ENCODE measurements around the gene DSCAML1.

The DSCAML1 gene

GRCh38 chr11:117552626-117553025 is 244.4 kb downstream of the DSCAML1 start:
- Histone ChIP-seq H2BK15ac (ENCODE audit: low read length) (no peak overlapping the region), H2AFZ (ENCODE audit: low read length) (no peak overlapping the region), H3K18ac (ENCODE audit: low read length) (no peak overlapping the region), H3K4me3 (ENCODE audit: low read length in 2 of 2) (no peak overlapping the region), H3K23ac (ENCODE audit: low read depth, low read length, poor library complexity) (no peak overlapping the region), H2AK5ac (ENCODE audit: low read depth, low read length) (no peak overlapping the region), H3K27ac (replicated peaks; ENCODE audit: low read length) (no peak overlapping the region), H2BK12ac (ENCODE audit: low read length) (no peak overlapping the region), H3K9ac (ENCODE audit: low read depth, low read length, poor library complexity) (no peak overlapping the region), H3K14ac (ENCODE audit: low read length) (no peak overlapping the region), H3K27me3 (ENCODE audit: control insufficient read depth in 3 of 3, insufficient read depth in 3 of 3, low read depth in 1 of 3, low read length in 3 of 3) (no peaks in the 10 kb centered on the region), H3K36me3 (replicated peaks in 1 of 2; ENCODE audit: control insufficient read depth in 2 of 2, insufficient read depth in 2 of 2, low read length in 2 of 2) (no peaks in the 10 kb centered on the region), H2BK5ac (ENCODE audit: low read length) (no peak overlapping the region), H3K4me1 (ENCODE audit: control insufficient read depth in 2 of 2, insufficient read depth in 1 of 2, low read depth in 1 of 2, low read length in 2 of 2) (peaks cover 4 to 10% of the 10 kb centered on the region in 2 donors), H4K8ac (ENCODE audit: low read depth, low read length) (no peak overlapping the region), H3K4ac (ENCODE audit: low read length) (no peak overlapping the region), H3K79me1 (ENCODE audit: low read depth, low read length) (no peaks in the 10 kb centered on the region), H3K9me3 (replicated peaks in 1 of 2; ENCODE audit: control insufficient read depth in 2 of 2, insufficient read depth in 1 of 2, low read depth in 1 of 2, low read length in 2 of 2) (no peaks in the 10 kb centered on the region), H3K4me2 (ENCODE audit: insufficient read depth, low read length, poor library complexity, severe bottlenecking) (no peak overlapping the region), H2BK120ac (ENCODE audit: low read depth, low read length) (no peak overlapping the region), H4K91ac (ENCODE audit: low read depth, low read length, poor library complexity) (no peak overlapping the region)
- WGBS, 2 donors (ENCODE audit: extremely low coverage in 2 of 2, insufficient read length in 2 of 2, insufficient replicate concordance in 1 of 2): no CpG with 5 or more reads among the region's 9 CpGs
- DNase-seq (ENCODE audit: low spot score): no peak

GRCh38 chr11:117551761-117552343 is 245.2 kb downstream of the DSCAML1 start:
- Histone ChIP-seq H3K36me3 (replicated peaks in 1 of 2; ENCODE audit: control insufficient read depth in 2 of 2, insufficient read depth in 2 of 2, low read length in 2 of 2) (no peaks in the 10 kb centered on the region), H4K8ac (ENCODE audit: low read depth, low read length) (no peak overlapping the region), H4K91ac (ENCODE audit: low read depth, low read length, poor library complexity) (no peak overlapping the region), H3K4me1 (ENCODE audit: control insufficient read depth in 2 of 2, insufficient read depth in 1 of 2, low read depth in 1 of 2, low read length in 2 of 2) (peaks cover 8 to 9% of the 10 kb centered on the region in 2 donors), H2BK5ac (ENCODE audit: low read length) (no peak overlapping the region), H3K4ac (ENCODE audit: low read length) (no peak overlapping the region), H3K23ac (ENCODE audit: low read depth, low read length, poor library complexity) (no peak overlapping the region), H3K14ac (ENCODE audit: low read length) (no peak overlapping the region), H3K18ac (ENCODE audit: low read length) (no peak overlapping the region), H3K27me3 (ENCODE audit: control insufficient read depth in 3 of 3, insufficient read depth in 3 of 3, low read depth in 1 of 3, low read length in 3 of 3) (no peaks in the 10 kb centered on the region), H3K9me3 (replicated peaks in 1 of 2; ENCODE audit: control insufficient read depth in 2 of 2, insufficient read depth in 1 of 2, low read depth in 1 of 2, low read length in 2 of 2) (no peaks in the 10 kb centered on the region), H3K4me2 (ENCODE audit: insufficient read depth, low read length, poor library complexity, severe bottlenecking) (no peak overlapping the region), H2AK5ac (ENCODE audit: low read depth, low read length) (no peak overlapping the region), H2BK15ac (ENCODE audit: low read length) (no peak overlapping the region), H2BK12ac (ENCODE audit: low read length) (no peak overlapping the region), H3K79me1 (ENCODE audit: low read depth, low read length) (no peaks in the 10 kb centered on the region), H3K27ac (replicated peaks; ENCODE audit: low read length) (no peak overlapping the region), H3K4me3 (ENCODE audit: low read length in 2 of 2) (no peak overlapping the region), H2BK120ac (ENCODE audit: low read depth, low read length) (no peak overlapping the region), H3K9ac (ENCODE audit: low read depth, low read length, poor library complexity) (no peak overlapping the region), H2AFZ (ENCODE audit: low read length) (no peak overlapping the region)
- no CpG with 5 or more reads among the region's 12 CpGs for WGBS, 2 donors (ENCODE audit: extremely low coverage in 2 of 2, insufficient read length in 2 of 2, insufficient replicate concordance in 1 of 2)
- no peak for DNase-seq (ENCODE audit: low spot score)

- H3K4me1 ChIP-seq (ENCODE audit: control insufficient read depth in 2 of 2, insufficient read depth in 1 of 2, low read depth in 1 of 2, low read length in 2 of 2): peaks cover 12 to 20% of the 10 kb centered on the region in 2 donors
- H3K4ac ChIP-seq (ENCODE audit: low read length): no peak overlapping the region
- H2AFZ ChIP-seq (ENCODE audit: low read length): no peak overlapping the region
- H3K27ac ChIP-seq (replicated peaks; ENCODE audit: low read length): no peak overlapping the region
- no peaks in the 10 kb centered on the region for H3K36me3 ChIP-seq (replicated peaks in 1 of 2; ENCODE audit: control insufficient read depth in 2 of 2, insufficient read depth in 2 of 2, low read length in 2 of 2)
- H4K91ac ChIP-seq (ENCODE audit: low read depth, low read length, poor library complexity): no peak overlapping the region
- no peaks in the 10 kb centered on the region for H3K79me1 ChIP-seq (ENCODE audit: low read depth, low read length)
- no peak overlapping the region for H3K18ac ChIP-seq (ENCODE audit: low read length)
- H2AK5ac ChIP-seq (ENCODE audit: low read depth, low read length): no peak overlapping the region
- H2BK12ac ChIP-seq (ENCODE audit: low read length): no peak overlapping the region
- no peak overlapping the region for H3K4me3 ChIP-seq (ENCODE audit: low read length in 2 of 2)
- no peak overlapping the region for H3K9ac ChIP-seq (ENCODE audit: low read depth, low read length, poor library complexity)
- no peak overlapping the region for H2BK5ac ChIP-seq (ENCODE audit: low read length)
- H3K9me3 ChIP-seq (replicated peaks in 1 of 2; ENCODE audit: control insufficient read depth in 2 of 2, insufficient read depth in 1 of 2, low read depth in 1 of 2, low read length in 2 of 2): no peaks in the 10 kb centered on the region
- no peaks in the 10 kb centered on the region for H3K27me3 ChIP-seq (ENCODE audit: control insufficient read depth in 3 of 3, insufficient read depth in 3 of 3, low read depth in 1 of 3, low read length in 3 of 3)
- H3K4me2 ChIP-seq (ENCODE audit: insufficient read depth, low read length, poor library complexity, severe bottlenecking): no peak overlapping the region
- no peak overlapping the region for H2BK120ac ChIP-seq (ENCODE audit: low read depth, low read length)
- no CpG with 5 or more reads among the region's 7 CpGs for WGBS, 2 donors (ENCODE audit: extremely low coverage in 2 of 2, insufficient read length in 2 of 2, insufficient replicate concordance in 1 of 2)
- no peak overlapping the region for H3K23ac ChIP-seq (ENCODE audit: low read depth, low read length, poor library complexity)
- H4K8ac ChIP-seq (ENCODE audit: low read depth, low read length): no peak overlapping the region
- no peak overlapping the region for H3K14ac ChIP-seq (ENCODE audit: low read length)
- no peak for DNase-seq (ENCODE audit: low spot score)
- H2BK15ac ChIP-seq (ENCODE audit: low read length): no peak overlapping the region
These were observed 246.6 kb downstream of the DSCAML1 start for GRCh38 chr11:117550466-117550865.

- H2BK12ac ChIP-seq (ENCODE audit: low read length): no peak overlapping the region
- no peak overlapping the region for H3K18ac ChIP-seq (ENCODE audit: low read length)
- no peaks in the 10 kb centered on the region for H3K27me3 ChIP-seq (ENCODE audit: control insufficient read depth in 3 of 3, insufficient read depth in 3 of 3, low read depth in 1 of 3, low read length in 3 of 3)
- H3K27ac ChIP-seq (replicated peaks; ENCODE audit: low read length): no peak overlapping the region
- H2BK15ac ChIP-seq (ENCODE audit: low read length): no peak overlapping the region
- H2BK120ac ChIP-seq (ENCODE audit: low read depth, low read length): no peak overlapping the region
- no peak for DNase-seq (ENCODE audit: low spot score)
- H3K79me1 ChIP-seq (ENCODE audit: low read depth, low read length): no peaks in the 10 kb centered on the region
- no peak overlapping the region for H3K9ac ChIP-seq (ENCODE audit: low read depth, low read length, poor library complexity)
- H4K8ac ChIP-seq (ENCODE audit: low read depth, low read length): no peak overlapping the region
- no peak overlapping the region for H3K4me3 ChIP-seq (ENCODE audit: low read length in 2 of 2)
- H3K36me3 ChIP-seq (replicated peaks in 1 of 2; ENCODE audit: control insufficient read depth in 2 of 2, insufficient read depth in 2 of 2, low read length in 2 of 2): no peaks in the 10 kb centered on the region
- H3K9me3 ChIP-seq (replicated peaks in 1 of 2; ENCODE audit: control insufficient read depth in 2 of 2, insufficient read depth in 1 of 2, low read depth in 1 of 2, low read length in 2 of 2): no peaks in the 10 kb centered on the region
- no peak overlapping the region for H3K4ac ChIP-seq (ENCODE audit: low read length)
- H2AK5ac ChIP-seq (ENCODE audit: low read depth, low read length): no peak overlapping the region
- H2AFZ ChIP-seq (ENCODE audit: low read length): no peak overlapping the region
- no peak overlapping the region for H3K14ac ChIP-seq (ENCODE audit: low read length)
- H3K4me1 ChIP-seq (ENCODE audit: control insufficient read depth in 2 of 2, insufficient read depth in 1 of 2, low read depth in 1 of 2, low read length in 2 of 2): peaks cover 12 to 24% of the 10 kb centered on the region in 2 donors
- no CpG with 5 or more reads among the region's 9 CpGs for WGBS, 2 donors (ENCODE audit: extremely low coverage in 2 of 2, insufficient read length in 2 of 2, insufficient replicate concordance in 1 of 2)
- no peak overlapping the region for H3K23ac ChIP-seq (ENCODE audit: low read depth, low read length, poor library complexity)
- no peak overlapping the region for H4K91ac ChIP-seq (ENCODE audit: low read depth, low read length, poor library complexity)
- no peak overlapping the region for H3K4me2 ChIP-seq (ENCODE audit: insufficient read depth, low read length, poor library complexity, severe bottlenecking)
- H2BK5ac ChIP-seq (ENCODE audit: low read length): no peak overlapping the region
These were observed 247.6 kb downstream of the DSCAML1 start for GRCh38 chr11:117549417-117549816.
